H1 (cell line): ENCODE results near the gene ANKFY1.

Source experiments
- ATF2 ChIP-seq: IDR thresholded peaks from 2 replicates; pipeline ENCODE4 v1.6.1; 2012; ENCODE audit warnings: low read length, inconsistent platforms
- CBX8 ChIP-seq: fragments of 300-800, 300-1000 bp; sonication (generic); IDR thresholded peaks from 2 replicates; pipeline ENCODE4 v1.7.1; 2016; ENCODE audit warnings: low read depth, low read length, borderline replicate concordance
- CTCF ChIP-seq, 3 experiments: IDR thresholded peaks; 1 replicate in 2 of 3; 2 replicates in 1 of 3; pipeline versions ENCODE4 v1.5.1 to v1.6.1; 2011; ENCODE audit warnings: low read length in 3 of 3, mild to moderate bottlenecking in 3 of 3, inconsistent platforms in 2 of 3, low read depth in 1 of 3, moderate library complexity in 1 of 3; ENCODE audit not compliant: insufficient read depth in 1 of 3; ENCODE audit errors: control extremely low read depth in 1 of 3
- EZH2 ChIP-seq: fragments of 200-600 bp; sonication (generic); IDR thresholded peaks from 2 replicates; pipeline ENCODE4 v1.7.1; 2012; ENCODE audit warnings: low read depth, mild to moderate bottlenecking, moderate library complexity, low read length, inconsistent platforms; ENCODE audit not compliant: severe bottlenecking
- POLR2A ChIP-seq, 2 experiments: IDR thresholded peaks; 1 replicate in 1 of 2; 2 replicates in 1 of 2; pipeline ENCODE4 v1.6.1; 2011; ENCODE audit warnings: low read depth in 2 of 2, low read length in 2 of 2, mild to moderate bottlenecking in 2 of 2; ENCODE audit errors: control extremely low read depth in 1 of 2
- POLR2AphosphoS5 ChIP-seq: IDR thresholded peaks from 2 replicates; pipeline ENCODE4 v1.6.1; 2011; ENCODE audit warnings: low read depth, low read length
- RAD21 ChIP-seq, 2 experiments: IDR thresholded peaks in 1 of 2; conservative IDR thresholded peaks in 1 of 2; 2 replicates each; pipeline ENCODE4 v1.6.1; 2011; ENCODE audit warnings: low read depth in 2 of 2, low read length in 2 of 2, improper control_type of control experiment in 1 of 2, inconsistent platforms in 1 of 2, mild to moderate bottlenecking in 1 of 2, moderate library complexity in 1 of 2
- RBBP5 ChIP-seq: IDR thresholded peaks from 2 replicates; pipeline ENCODE4 v1.7.1; 2012; ENCODE audit warnings: low read depth, mild to moderate bottlenecking, inconsistent platforms, low read length, moderate library complexity, borderline replicate concordance
- RFX5 ChIP-seq: IDR thresholded peaks from 2 replicates; pipeline ENCODE4 v1.6.1; 2011; ENCODE audit warnings: low read depth, low read length, improper control_type of control experiment, borderline replicate concordance
- TEAD4 ChIP-seq: IDR thresholded peaks from 2 replicates; pipeline ENCODE4 v1.6.1; 2012; ENCODE audit warnings: low read depth, low read length, inconsistent platforms, mixed read lengths

GRCh38 chr17:4219241-4219640 lies 44.5 kb downstream of the ANKFY1 start:
- no peak for TF ChIP-seq TEAD4
- no peak for TF ChIP-seq EZH2
- TF ChIP-seq RBBP5 = no peak
- no peak for TF ChIP-seq CBX8
- no peak for TF ChIP-seq CTCF (IDR thresholded peaks at IDR 0.05; ENCODE audit: control extremely low read depth in 1 of 3, insufficient read depth in 1 of 3, low read depth in 1 of 3, low read length in 3 of 3)
- no peak for TF ChIP-seq RFX5
- TF ChIP-seq ATF2 = no peak
- no peak for TF ChIP-seq RAD21 (IDR thresholded peaks at IDR 0.05 in 1 of 2, conservative IDR thresholded peaks at IDR 0.05 in 1 of 2; ENCODE audit: low read depth in 2 of 2, low read length in 2 of 2)
- no peak for TF ChIP-seq POLR2A (IDR thresholded peaks at IDR 0.05; ENCODE audit: control extremely low read depth in 1 of 2, low read depth in 2 of 2, low read length in 2 of 2)
- TF ChIP-seq POLR2AphosphoS5 = no peak
